ENCODE results near the gene ASB18. TPM values are rescaled to one million over a fixed set of nuclear protein-coding genes. Genes with fewer than 3 reads are reported as not detected.

Gene ASB18
- total and polyA plus RNA-seq, 3 experiments from 2014 or later, result not detected

DNA sequence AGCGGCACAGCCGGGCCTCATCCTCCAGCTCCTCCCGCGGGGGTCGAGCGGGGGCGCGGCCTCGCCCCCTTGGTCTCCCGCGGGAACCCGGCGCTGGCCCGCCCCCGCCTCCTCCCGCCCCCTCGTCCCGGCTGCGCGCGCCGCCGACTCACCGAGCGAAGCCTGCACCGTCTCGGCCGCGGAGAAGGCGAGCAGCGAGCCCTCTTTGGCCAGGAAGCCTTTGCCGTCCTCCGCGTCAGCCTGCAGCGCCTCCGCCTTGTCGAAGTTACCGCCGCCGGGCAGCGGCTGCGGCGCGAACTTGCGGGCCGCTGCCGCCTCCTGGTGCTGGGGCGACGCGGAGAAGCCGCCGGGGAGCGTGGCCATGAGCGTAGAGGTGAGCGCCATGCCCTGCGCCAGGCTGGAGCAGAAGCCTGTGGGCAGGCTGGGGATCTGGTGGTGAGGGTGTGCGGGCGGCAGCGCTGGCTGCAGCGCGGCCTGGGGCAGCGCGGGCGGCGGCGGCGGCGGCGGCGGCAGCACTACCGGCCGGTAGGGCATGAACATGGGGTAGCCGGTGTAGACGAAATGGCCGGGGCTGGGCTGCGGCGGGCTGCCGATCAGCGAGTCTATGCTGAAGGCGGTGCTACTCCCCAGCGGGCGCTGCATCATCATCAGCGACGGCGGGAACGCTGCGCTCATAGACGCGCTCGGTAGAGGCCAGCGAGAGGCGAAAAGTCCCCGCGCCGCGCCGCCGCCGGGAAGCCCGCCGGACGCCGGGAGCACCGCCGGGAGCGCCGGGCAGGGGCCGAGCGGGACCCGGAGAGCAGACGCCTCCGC lies 96.7 kb downstream of the ASB18 start:
- no peak overlapping the region for H3K27ac Mint-ChIP-seq
- Histone ChIP-seq H3K27ac (ENCODE audit: low read depth, low read length) (no peak overlapping the region), H3K9me3 (ENCODE audit: low read length) (no peaks in the 10 kb centered on the region), H3K4me1 (ENCODE audit: insufficient read depth, low read length) (no peaks in the 10 kb centered on the region), H3K27me3 (ENCODE audit: insufficient read depth, low read length, poor library complexity, severe bottlenecking) (peaks cover 24% of the 10 kb centered on the region), H3K4me3 (ENCODE audit: low read length) (no peak overlapping the region), H3K36me3 (ENCODE audit: insufficient read depth, low read length) (no peaks in the 10 kb centered on the region)
- no peak overlapping the region for H3K4me3 Mint-ChIP-seq
- H3K36me3 Mint-ChIP-seq, result no peaks in the 10 kb centered on the region
- H3K9me3 Mint-ChIP-seq, result peaks cover 0 to 3% (median 0%) of the 10 kb centered on the region in 5 donors
- peaks cover 53 to 62% of the 10 kb centered on the region in 2 donors for H3K27me3 Mint-ChIP-seq
- CTCF ChIA-PET, result interaction anchor here (0.9 kb wide), 1 partner anchor 11 kb away, joined by 4 read pairs; no protein-coding TSS in a partner anchor
- no peak for DNase-seq
- POLR2A ChIA-PET, result no interaction called here
- peaks cover 14 to 22% (median 21%) of the 10 kb centered on the region in 3 donors for H3K4me1 Mint-ChIP-seq

- H3K4me3 ChIP-seq (ENCODE audit: low read length), result no peak overlapping the region
- no peaks in the 10 kb centered on the region for H3K36me3 Mint-ChIP-seq
- peaks cover 0 to 3% (median 0%) of the 10 kb centered on the region in 5 donors for H3K9me3 Mint-ChIP-seq
- ChIA-PET POLR2A (no interaction called here), CTCF (no interaction called here)
- H3K4me1 Mint-ChIP-seq, result peaks cover 12 to 23% (median 17%) of the 10 kb centered on the region in 3 donors
- no peak for DNase-seq
- no peaks in the 10 kb centered on the region for H3K36me3 ChIP-seq (ENCODE audit: insufficient read depth, low read length)
- H3K27me3 ChIP-seq (ENCODE audit: insufficient read depth, low read length, poor library complexity, severe bottlenecking), result peaks cover 18% of the 10 kb centered on the region
- peak overlapping the region in 1 of 8 donors; percentile 43 for H3K27ac Mint-ChIP-seq
- no peaks in the 10 kb centered on the region for H3K9me3 ChIP-seq (ENCODE audit: low read length)
- no peaks in the 10 kb centered on the region for H3K4me1 ChIP-seq (ENCODE audit: insufficient read depth, low read length)
- H3K27me3 Mint-ChIP-seq, result peaks cover 49 to 62% of the 10 kb centered on the region in 2 donors
- peak overlapping the region in 6 of 7 donors; percentile 27 to 76 (median 38) for H3K4me3 Mint-ChIP-seq
- no peak overlapping the region for H3K27ac ChIP-seq (ENCODE audit: low read depth, low read length)
Observed at GRCh38 chr2:236166796-236167296, 97.4 kb downstream of the ASB18 start.

DNA sequence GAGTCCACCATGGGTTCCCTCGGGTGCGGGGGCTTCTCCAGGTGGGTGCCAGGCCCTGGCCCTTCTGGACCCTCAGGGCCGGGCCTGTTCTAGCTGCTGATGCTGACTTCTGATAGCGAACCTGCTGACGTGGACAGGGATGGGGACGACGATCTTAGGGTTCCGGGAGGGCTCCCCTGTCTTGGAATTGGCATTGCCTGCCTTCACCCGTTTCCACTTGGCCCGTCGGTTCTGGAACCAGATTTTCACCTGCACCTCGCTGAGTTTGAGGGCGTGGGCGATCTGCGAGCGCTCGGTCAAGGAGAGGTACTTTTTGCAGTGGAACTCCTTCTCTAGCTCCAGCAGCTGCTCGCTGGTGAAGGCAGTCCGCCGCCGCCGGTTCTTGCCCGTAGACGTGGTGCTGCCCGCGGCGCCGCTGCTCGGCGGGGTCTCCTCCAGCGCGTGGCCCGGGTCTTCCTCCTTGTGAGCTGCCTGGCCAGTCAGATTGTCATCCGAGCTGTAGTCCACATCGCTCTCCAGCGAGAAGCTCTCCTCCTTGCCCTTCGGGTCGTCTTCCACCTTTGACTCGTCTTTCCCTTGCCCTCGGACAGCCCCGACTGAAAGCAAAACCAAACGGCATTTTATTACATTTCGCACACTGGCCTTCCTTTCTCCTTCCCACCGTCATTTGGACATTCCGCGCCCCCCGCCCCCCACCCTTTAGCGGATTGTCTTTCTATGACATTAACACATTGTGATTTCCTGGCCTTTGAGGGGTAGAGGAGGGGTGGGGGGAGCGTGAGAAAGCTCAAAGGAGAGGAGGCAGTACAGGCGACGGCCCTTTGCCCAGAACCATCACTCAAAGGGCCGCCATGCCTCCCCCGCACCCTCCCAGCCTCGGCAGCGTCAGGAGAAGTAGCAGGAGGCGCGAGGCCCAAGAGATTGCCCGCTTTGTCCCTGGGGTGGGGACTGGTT lies 98.1 kb downstream of the ASB18 start:
- no peaks in the 10 kb centered on the region for H3K4me1 ChIP-seq (ENCODE audit: insufficient read depth, low read length)
- no peaks in the 10 kb centered on the region for H3K36me3 ChIP-seq (ENCODE audit: insufficient read depth, low read length)
- no peak overlapping the region for H3K4me3 ChIP-seq (ENCODE audit: low read length)
- no peaks in the 10 kb centered on the region for H3K9me3 ChIP-seq (ENCODE audit: low read length)
- H3K27ac ChIP-seq (ENCODE audit: low read depth, low read length), result no peak overlapping the region
- ChIA-PET CTCF (no interaction called here), POLR2A (no interaction called here)
- H3K36me3 Mint-ChIP-seq, result no peaks in the 10 kb centered on the region
- H3K4me1 Mint-ChIP-seq, result peaks cover 12 to 23% (median 17%) of the 10 kb centered on the region in 3 donors
- H3K27ac Mint-ChIP-seq, result peak overlapping the region in 2 of 8 donors; percentile 33 to 43
- peak overlapping the region; percentile 27 to 76 (median 60) for H3K4me3 Mint-ChIP-seq
- peaks cover 46 to 63% of the 10 kb centered on the region in 2 donors for H3K27me3 Mint-ChIP-seq
- peaks cover 0 to 3% (median 0%) of the 10 kb centered on the region in 5 donors for H3K9me3 Mint-ChIP-seq
- DNase-seq, result no peak
- H3K27me3 ChIP-seq (ENCODE audit: insufficient read depth, low read length, poor library complexity, severe bottlenecking), result peaks cover 15% of the 10 kb centered on the region

GRCh38 chr2:236164925-236165841 lies 99.0 kb downstream of the ASB18 start:
- Histone ChIP-seq H3K4me3 (ENCODE audit: low read length) (no peak overlapping the region), H3K27ac (ENCODE audit: low read depth, low read length) (no peak overlapping the region), H3K36me3 (ENCODE audit: insufficient read depth, low read length) (no peaks in the 10 kb centered on the region), H3K9me3 (ENCODE audit: low read length) (no peaks in the 10 kb centered on the region), H3K4me1 (ENCODE audit: insufficient read depth, low read length) (no peaks in the 10 kb centered on the region), H3K27me3 (ENCODE audit: insufficient read depth, low read length, poor library complexity, severe bottlenecking) (peaks cover 7% of the 10 kb centered on the region)
- no peaks in the 10 kb centered on the region for H3K36me3 Mint-ChIP-seq
- no peak for DNase-seq
- CTCF ChIA-PET, result no interaction called here
- POLR2A ChIA-PET, result no interaction called here
- peak overlapping the region in 1 of 8 donors; percentile 33 for H3K27ac Mint-ChIP-seq
- H3K4me1 Mint-ChIP-seq, result peaks cover 12 to 23% (median 17%) of the 10 kb centered on the region in 3 donors
- peaks cover 0 to 3% (median 0%) of the 10 kb centered on the region in 5 donors for H3K9me3 Mint-ChIP-seq
- peaks cover 41 to 61% of the 10 kb centered on the region in 2 donors for H3K27me3 Mint-ChIP-seq
- H3K4me3 Mint-ChIP-seq, result peak overlapping the region in 5 of 7 donors; percentile 30 to 78 (median 63)

GRCh38 chr2:236164201-236164924 lies 99.8 kb downstream of the ASB18 start:
- Histone ChIP-seq H3K27ac (ENCODE audit: low read depth, low read length) (no peak overlapping the region), H3K36me3 (ENCODE audit: insufficient read depth, low read length) (no peaks in the 10 kb centered on the region), H3K4me3 (ENCODE audit: low read length) (no peak overlapping the region), H3K27me3 (ENCODE audit: insufficient read depth, low read length, poor library complexity, severe bottlenecking) (peaks cover 4% of the 10 kb centered on the region), H3K9me3 (ENCODE audit: low read length) (no peaks in the 10 kb centered on the region), H3K4me1 (ENCODE audit: insufficient read depth, low read length) (no peaks in the 10 kb centered on the region)
- DNase-seq, result no peak
- Mint-ChIP-seq H3K4me1 (peaks cover 12 to 23% (median 17%) of the 10 kb centered on the region in 3 donors), H3K27me3 (peaks cover 33 to 53% of the 10 kb centered on the region in 2 donors), H3K36me3 (no peaks in the 10 kb centered on the region), H3K27ac (no peak overlapping the region), H3K4me3 (peak overlapping the region in 3 of 7 donors; percentile 63 to 78 (median 66)), H3K9me3 (no peaks in the 10 kb centered on the region)
- POLR2A ChIA-PET, result no interaction called here
- CTCF ChIA-PET, result no interaction called here

- ChIA-PET POLR2A (no interaction called here), CTCF (no interaction called here)
- Mint-ChIP-seq H3K4me3 (peak overlapping the region in 1 of 7 donors; percentile 27), H3K4me1 (peaks cover 12 to 23% (median 17%) of the 10 kb centered on the region in 3 donors), H3K27ac (no peak overlapping the region), H3K27me3 (peaks cover 29 to 50% of the 10 kb centered on the region in 2 donors), H3K9me3 (no peaks in the 10 kb centered on the region), H3K36me3 (no peaks in the 10 kb centered on the region)
- Histone ChIP-seq H3K36me3 (ENCODE audit: insufficient read depth, low read length) (no peaks in the 10 kb centered on the region), H3K9me3 (ENCODE audit: low read length) (no peaks in the 10 kb centered on the region), H3K4me1 (ENCODE audit: insufficient read depth, low read length) (no peaks in the 10 kb centered on the region), H3K4me3 (ENCODE audit: low read length) (no peak overlapping the region), H3K27ac (ENCODE audit: low read depth, low read length) (no peak overlapping the region), H3K27me3 (ENCODE audit: insufficient read depth, low read length, poor library complexity, severe bottlenecking) (peaks cover 4% of the 10 kb centered on the region)
- no peak for DNase-seq
Observed at GRCh38 chr2:236163471-236164200, 100.6 kb downstream of the ASB18 start.

All from CD8-positive, alpha-beta memory T cell (primary cell).